Choroid plexus epithelial cell (primary cell): ENCODE results near the gene MRTFB.

ENCODE experiments used
- DNase-seq: peaks from one replicate; pipeline ENCODE4 v3.0.0-alpha.2; 2010; ENCODE audit warnings: low read depth
- H3K4me3 ChIP-seq: 2 replicates; pipeline ENCODE4 v1.5.1; 2011; ENCODE audit warnings: low read depth, mild to moderate bottlenecking, control low read depth, low read length, moderate library complexity
- TF ChIP-seq, protein P1 (sequence below): conservative IDR thresholded peaks from 2 replicates; pipeline ENCODE4 v1.5.1; 2011; ENCODE audit warnings: low read depth, mild to moderate bottlenecking, control low read depth, inconsistent platforms, low read length, moderate library complexity

Gene MRTFB

DNA sequence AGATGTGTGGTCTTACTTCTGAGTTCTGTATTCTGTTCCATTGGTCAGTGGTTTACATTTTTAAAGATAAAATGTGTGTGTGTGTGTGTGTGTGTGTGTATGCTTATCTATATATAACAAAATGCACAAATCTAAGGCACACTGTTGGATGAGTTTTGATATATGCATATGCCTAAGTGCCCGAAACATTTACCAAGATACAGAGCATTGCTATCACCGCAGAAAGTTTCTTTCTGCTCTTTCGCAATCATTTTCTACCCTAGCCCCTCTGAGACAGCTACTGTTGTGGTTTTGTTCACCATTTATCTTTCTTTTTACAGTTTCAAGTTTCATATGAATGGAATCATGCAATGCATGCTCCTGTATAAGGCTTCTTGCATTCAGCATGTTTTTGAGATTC is 97.0 kb downstream of the MRTFB start:
- TF ChIP-seq, protein P1, sequence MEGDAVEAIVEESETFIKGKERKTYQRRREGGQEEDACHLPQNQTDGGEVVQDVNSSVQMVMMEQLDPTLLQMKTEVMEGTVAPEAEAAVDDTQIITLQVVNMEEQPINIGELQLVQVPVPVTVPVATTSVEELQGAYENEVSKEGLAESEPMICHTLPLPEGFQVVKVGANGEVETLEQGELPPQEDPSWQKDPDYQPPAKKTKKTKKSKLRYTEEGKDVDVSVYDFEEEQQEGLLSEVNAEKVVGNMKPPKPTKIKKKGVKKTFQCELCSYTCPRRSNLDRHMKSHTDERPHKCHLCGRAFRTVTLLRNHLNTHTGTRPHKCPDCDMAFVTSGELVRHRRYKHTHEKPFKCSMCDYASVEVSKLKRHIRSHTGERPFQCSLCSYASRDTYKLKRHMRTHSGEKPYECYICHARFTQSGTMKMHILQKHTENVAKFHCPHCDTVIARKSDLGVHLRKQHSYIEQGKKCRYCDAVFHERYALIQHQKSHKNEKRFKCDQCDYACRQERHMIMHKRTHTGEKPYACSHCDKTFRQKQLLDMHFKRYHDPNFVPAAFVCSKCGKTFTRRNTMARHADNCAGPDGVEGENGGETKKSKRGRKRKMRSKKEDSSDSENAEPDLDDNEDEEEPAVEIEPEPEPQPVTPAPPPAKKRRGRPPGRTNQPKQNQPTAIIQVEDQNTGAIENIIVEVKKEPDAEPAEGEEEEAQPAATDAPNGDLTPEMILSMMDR, result no peak
- H3K4me3 ChIP-seq, result no peak overlapping the region
- peak; percentile 68 for DNase-seq

DNA sequence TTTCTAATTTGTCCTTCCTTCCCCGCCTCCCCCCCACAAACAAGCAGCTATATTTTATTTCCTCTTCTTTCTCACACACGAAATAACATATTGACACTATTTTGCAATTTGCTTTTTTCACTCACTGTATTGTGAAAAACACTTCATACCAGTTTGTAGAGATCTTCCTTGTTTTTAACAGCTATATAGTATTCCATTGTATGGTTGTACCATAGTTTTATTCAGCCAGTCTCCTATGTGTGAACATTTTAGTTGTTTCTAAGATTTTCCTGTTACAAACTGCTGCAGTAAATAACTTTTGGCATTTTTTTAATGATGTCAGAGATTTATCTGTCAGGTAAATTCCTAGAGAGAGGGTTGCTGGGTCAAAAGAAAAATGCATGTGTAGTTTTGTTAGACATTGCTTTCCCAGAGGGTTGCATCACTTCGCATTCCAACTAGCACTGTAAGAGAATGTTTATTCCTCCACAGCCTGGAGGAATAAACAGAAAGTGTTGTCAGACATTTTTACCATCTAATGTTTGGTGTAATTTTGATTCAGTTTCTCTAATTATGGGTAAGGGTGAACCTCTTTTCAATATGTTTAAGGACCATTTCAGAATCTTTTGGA is 101.2 kb downstream of the MRTFB start:
- TF ChIP-seq, protein P1, result no peak
- DNase-seq, result peak; percentile 90
- H3K4me3 ChIP-seq, result no peak overlapping the region

DNA sequence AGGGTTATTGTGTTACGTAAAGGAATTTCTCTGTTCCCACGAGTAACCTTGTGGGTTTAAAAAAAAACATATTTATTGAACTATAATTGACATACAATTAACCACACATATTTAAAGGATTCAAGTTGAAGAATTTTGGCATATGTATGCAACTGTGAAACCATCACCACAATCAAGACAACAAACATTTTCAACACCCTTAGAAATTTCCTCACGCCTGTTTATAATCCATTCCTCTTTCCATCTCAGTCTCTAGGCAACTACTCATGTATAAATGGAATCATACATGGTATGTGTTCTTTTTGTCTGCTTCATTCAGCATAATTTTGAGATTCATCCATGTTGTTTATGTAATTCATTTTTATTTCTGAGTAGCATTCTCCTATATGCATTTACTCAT is 104.0 kb downstream of the MRTFB start:
- no peak overlapping the region for H3K4me3 ChIP-seq
- DNase-seq, result peak; percentile 34
- TF ChIP-seq, protein P1, result no peak

DNA sequence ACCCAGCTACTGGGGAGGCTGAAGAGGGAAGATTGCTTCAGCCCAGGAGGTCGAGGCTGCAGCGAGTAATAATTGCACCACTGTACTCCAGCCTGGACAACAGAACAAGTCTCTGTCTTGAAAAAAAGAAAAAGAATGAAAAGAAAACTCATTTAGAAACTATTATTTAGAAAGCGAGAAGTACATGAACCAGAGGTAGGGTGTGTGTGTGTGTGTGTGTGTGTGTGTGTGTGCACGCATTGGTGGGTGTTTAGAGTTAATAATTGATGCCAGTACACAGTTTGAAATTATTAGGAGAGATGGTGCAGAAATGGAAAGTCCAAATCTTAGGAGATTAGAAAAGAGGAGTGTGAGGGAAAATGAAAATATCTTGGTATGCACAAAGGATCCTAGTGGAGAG is 106.6 kb downstream of the MRTFB start:
- TF ChIP-seq, protein P1, result no peak
- no peak for DNase-seq
- no peak overlapping the region for H3K4me3 ChIP-seq

DNA sequence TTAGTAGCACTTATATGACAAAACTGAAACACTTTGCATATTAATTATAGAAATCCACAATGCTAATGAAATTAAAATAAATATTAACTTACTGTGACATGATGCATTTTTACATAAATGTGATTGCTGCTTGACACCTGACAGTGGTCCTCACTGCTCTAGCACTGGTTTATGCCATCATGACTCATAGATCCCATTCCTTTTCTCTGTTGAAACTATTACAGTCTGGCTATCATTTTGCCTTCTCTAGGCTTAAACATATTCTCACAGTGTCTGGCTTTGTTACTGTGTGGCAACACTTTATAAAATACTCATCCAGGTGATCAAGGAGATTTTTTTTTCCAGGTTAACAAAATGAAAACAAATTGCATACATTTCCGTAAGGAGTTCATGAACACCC is 108.0 kb downstream of the MRTFB start:
- DNase-seq, result peak; percentile 34
- H3K4me3 ChIP-seq, result no peak overlapping the region
- TF ChIP-seq, protein P1, result no peak

DNA sequence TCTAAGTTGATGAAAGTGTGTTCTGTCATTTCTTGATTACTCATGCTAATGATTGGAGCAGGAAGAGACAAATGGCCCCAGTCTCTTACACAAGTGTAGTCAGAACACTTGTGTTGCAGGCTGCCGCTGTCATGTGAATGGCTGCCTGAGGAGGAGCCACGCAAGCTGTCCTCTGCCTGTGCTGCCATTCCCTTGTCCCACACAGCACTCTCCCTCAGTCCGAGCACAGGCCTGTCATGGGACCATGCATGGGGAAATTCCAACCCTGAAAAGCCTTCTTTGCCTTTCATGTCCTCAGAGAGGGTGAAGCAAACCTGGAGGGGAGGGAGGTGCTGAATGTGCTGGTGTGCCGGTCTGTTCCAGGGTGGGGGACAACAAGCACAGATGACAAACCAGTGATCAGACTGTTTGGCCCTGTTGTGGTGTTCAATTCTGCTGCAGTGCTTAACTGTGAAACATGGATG is 109.4 kb downstream of the MRTFB start:
- DNase-seq, result peak; percentile 5
- TF ChIP-seq, protein P1, result no peak
- H3K4me3 ChIP-seq, result no peak overlapping the region

DNA sequence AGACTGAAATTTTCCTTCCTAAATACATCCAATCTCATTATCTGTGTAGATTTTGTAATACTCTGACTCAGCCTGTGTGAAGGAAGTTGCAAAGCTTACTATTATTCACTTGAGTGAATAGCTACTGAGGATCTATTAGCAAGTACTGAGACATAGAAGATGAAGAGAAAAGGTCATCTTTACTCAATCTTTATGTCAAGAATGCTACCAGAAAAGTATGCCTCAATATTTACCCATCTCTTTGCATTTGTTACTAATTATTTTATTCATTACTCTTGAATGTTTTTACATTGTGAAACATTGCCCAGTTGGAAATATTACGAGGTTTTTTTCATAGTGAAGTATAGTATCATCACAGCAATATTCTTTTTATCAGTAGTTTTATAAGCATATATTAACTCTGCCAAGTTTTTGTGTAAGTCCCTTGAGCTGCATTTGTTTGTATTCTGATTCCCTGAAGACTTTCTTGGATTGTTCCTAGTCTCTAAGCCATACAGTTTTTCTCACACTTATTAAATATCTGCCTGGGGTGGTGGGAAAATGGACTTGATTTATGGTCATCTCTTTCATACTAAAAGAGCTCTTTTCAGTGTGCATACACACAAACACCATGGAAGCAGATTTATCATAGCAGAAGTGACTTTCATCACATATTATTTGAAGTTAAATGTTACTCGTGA is 110.4 kb downstream of the MRTFB start:
- no peak overlapping the region for H3K4me3 ChIP-seq
- TF ChIP-seq, protein P1, result no peak
- DNase-seq, result peak; percentile 87
